Loucy (cell line): ENCODE measurements around the gene IL17B.

Experiments
- H2AFZ ChIP-seq: fragments of 200-600 bp; sonication (generic); 2 replicates; pipeline ENCODE4 v1.6.0; 2016; ENCODE audit warnings: antibody characterized with exemption, mild to moderate bottlenecking, low read length, moderate library complexity
- H3F3A ChIP-seq: fragments of 200-600 bp; 2 replicates; pipeline ENCODE4 v1.6.0; 2016; ENCODE audit warnings: antibody characterized with exemption, low read depth, mild to moderate bottlenecking
- H3K27me3 ChIP-seq: fragments of 200-600 bp; sonication (generic); 2 replicates; pipeline ENCODE4 v1.6.1; 2014; ENCODE audit warnings: low read length, mild to moderate bottlenecking; ENCODE audit not compliant: insufficient read depth, poor library complexity, severe bottlenecking
- H3K36me3 ChIP-seq: fragments of 200-600 bp; sonication (generic); 2 replicates; pipeline ENCODE4 v1.6.1; 2016; ENCODE audit warnings: low read length; ENCODE audit not compliant: insufficient read depth
- H3K4me1 ChIP-seq: fragments of 200-600 bp; sonication (generic); 2 replicates; pipeline ENCODE4 v1.5.1; 2014; ENCODE audit warnings: low read length, mild to moderate bottlenecking; ENCODE audit not compliant: insufficient read depth, poor library complexity, severe bottlenecking
- H3K4me2 ChIP-seq: fragments of 200-600 bp; sonication (generic); 2 replicates; pipeline ENCODE4 v1.6.0; 2014; ENCODE audit warnings: antibody characterized with exemption, low read length, low read depth, mild to moderate bottlenecking; ENCODE audit not compliant: poor library complexity, severe bottlenecking
- H3K4me3 ChIP-seq: fragments of 200-600 bp; sonication (generic); 2 replicates; pipeline ENCODE4 v1.5.1; 2014; ENCODE audit warnings: low read length, mild to moderate bottlenecking, mixed read lengths; ENCODE audit not compliant: poor library complexity, severe bottlenecking
- H3K79me2 ChIP-seq: fragments of 200-600 bp; sonication (generic); 2 replicates; pipeline ENCODE4 v1.6.1; 2014; ENCODE audit warnings: low read length; ENCODE audit not compliant: insufficient read depth
- H3K9ac ChIP-seq: fragments of 200-600 bp; sonication (generic); 2 replicates; pipeline ENCODE4 v1.6.0; 2014; ENCODE audit warnings: mild to moderate bottlenecking, low read depth, low read length, moderate library complexity; ENCODE audit not compliant: poor library complexity, severe bottlenecking
- H3K9me2 ChIP-seq: fragments of 200-600 bp; sonication (generic); replicated peaks from 2 replicates; pipeline ENCODE4 v1.6.1; 2016; ENCODE audit warnings: low read depth, low read length, mixed read lengths
- H3K9me3 ChIP-seq: fragments of 200-600 bp; sonication (generic); 2 replicates; pipeline ENCODE4 v1.6.1; 2014; ENCODE audit warnings: mild to moderate bottlenecking, antibody characterized with exemption, low read length, low read depth; ENCODE audit not compliant: insufficient read depth
- H4K20me1 ChIP-seq: fragments of 200-600 bp; sonication (generic); 2 replicates; pipeline ENCODE4 v1.6.0; 2014; ENCODE audit warnings: antibody characterized with exemption, low read length, mild to moderate bottlenecking; ENCODE audit not compliant: insufficient read depth, poor library complexity, severe bottlenecking
- EZH2phosphoT487 ChIP-seq: fragments of 200-600 bp; IDR thresholded peaks from 2 replicates; pipeline ENCODE4 v1.6.1; 2018; ENCODE audit warnings: antibody characterized with exemption, mild to moderate bottlenecking, moderate library complexity, borderline replicate concordance
- TF ChIP-seq, protein P1 (sequence below): fragments of 200-600 bp; sonication (generic); conservative IDR thresholded peaks from 2 replicates; pipeline ENCODE4 v1.5.1; 2014; ENCODE audit warnings: mild to moderate bottlenecking, antibody characterized with exemption, low read length

The IL17B gene

DNA sequence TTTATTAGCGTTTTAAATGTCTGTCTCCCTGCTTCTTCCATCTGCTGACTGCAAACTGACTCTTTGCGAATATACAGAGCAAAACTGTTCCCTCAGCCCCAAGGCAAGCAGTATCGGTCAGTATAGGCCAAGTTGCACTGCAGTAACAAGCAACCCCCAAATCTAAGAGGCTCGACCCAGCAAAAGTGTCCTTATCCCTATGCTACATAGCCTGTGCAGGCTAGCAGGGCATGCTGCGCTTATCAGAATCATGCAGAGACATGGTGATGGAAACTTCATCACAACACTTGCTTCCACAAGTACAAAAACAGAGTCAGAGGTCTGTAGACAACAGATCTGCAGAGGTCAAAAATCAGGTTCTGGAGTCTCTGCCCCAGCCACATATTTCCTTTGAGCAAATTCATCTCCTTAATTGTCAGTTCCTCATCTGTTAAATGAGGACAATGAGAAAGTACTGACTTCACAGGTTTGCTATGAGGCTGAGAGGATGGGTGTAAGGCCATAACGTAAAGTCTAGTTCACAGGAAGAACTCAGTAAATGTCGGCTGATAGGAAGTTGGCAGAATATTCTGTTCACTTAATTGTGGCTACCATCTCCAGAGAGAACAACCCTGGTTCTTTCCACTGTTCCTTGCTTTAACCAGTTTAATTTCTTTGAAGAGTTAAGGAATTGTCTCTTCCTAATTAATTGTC lies 9.6 kb upstream of the IL17B start:
- H3K4me1 ChIP-seq, result no peaks in the 10 kb centered on the region
- no peak overlapping the region for H3K9ac ChIP-seq
- H3F3A ChIP-seq, result no peaks in the 10 kb centered on the region
- no peak for TF ChIP-seq EZH2phosphoT487
- TF ChIP-seq, protein P1, sequence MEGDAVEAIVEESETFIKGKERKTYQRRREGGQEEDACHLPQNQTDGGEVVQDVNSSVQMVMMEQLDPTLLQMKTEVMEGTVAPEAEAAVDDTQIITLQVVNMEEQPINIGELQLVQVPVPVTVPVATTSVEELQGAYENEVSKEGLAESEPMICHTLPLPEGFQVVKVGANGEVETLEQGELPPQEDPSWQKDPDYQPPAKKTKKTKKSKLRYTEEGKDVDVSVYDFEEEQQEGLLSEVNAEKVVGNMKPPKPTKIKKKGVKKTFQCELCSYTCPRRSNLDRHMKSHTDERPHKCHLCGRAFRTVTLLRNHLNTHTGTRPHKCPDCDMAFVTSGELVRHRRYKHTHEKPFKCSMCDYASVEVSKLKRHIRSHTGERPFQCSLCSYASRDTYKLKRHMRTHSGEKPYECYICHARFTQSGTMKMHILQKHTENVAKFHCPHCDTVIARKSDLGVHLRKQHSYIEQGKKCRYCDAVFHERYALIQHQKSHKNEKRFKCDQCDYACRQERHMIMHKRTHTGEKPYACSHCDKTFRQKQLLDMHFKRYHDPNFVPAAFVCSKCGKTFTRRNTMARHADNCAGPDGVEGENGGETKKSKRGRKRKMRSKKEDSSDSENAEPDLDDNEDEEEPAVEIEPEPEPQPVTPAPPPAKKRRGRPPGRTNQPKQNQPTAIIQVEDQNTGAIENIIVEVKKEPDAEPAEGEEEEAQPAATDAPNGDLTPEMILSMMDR, result no peak
- H3K9me3 ChIP-seq, result no peaks in the 10 kb centered on the region
- H2AFZ ChIP-seq, result no peak overlapping the region
- H3K79me2 ChIP-seq, result no peaks in the 10 kb centered on the region
- H3K4me2 ChIP-seq, result no peak overlapping the region
- no peaks in the 10 kb centered on the region for H3K27me3 ChIP-seq
- H3K4me3 ChIP-seq, result no peak overlapping the region
- H4K20me1 ChIP-seq, result no peaks in the 10 kb centered on the region
- no peaks in the 10 kb centered on the region for H3K9me2 ChIP-seq
- no peaks in the 10 kb centered on the region for H3K36me3 ChIP-seq

DNA sequence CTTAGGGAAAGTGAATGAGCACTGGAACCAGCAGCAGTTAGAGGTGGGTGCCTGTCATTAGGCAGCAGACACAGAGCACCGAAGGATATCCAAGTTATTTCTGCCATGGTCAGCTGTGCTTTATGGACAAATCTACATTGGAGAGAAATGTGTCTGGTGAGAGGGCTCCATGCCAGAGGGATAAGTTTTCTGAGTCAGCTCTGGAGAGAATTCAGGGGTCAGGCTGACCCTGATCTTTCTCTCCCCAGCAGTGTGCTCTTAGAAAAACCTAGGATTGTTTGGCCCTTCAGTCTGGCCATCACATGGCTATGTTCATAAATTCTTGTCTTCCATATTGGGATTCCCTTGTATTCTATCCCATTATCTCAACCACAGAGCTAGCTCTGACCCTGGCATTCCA lies 8.9 kb upstream of the IL17B start:
- Histone ChIP-seq H3F3A (no peaks in the 10 kb centered on the region), H3K9me3 (no peaks in the 10 kb centered on the region), H3K36me3 (no peaks in the 10 kb centered on the region), H3K4me3 (no peak overlapping the region), H3K4me2 (no peak overlapping the region), H3K79me2 (no peaks in the 10 kb centered on the region), H2AFZ (no peak overlapping the region), H4K20me1 (no peaks in the 10 kb centered on the region), H3K4me1 (no peaks in the 10 kb centered on the region), H3K27me3 (no peaks in the 10 kb centered on the region), H3K9me2 (no peaks in the 10 kb centered on the region), H3K9ac (no peak overlapping the region)
- TF ChIP-seq EZH2phosphoT487, result no peak
- TF ChIP-seq, protein P1, result no peak

DNA sequence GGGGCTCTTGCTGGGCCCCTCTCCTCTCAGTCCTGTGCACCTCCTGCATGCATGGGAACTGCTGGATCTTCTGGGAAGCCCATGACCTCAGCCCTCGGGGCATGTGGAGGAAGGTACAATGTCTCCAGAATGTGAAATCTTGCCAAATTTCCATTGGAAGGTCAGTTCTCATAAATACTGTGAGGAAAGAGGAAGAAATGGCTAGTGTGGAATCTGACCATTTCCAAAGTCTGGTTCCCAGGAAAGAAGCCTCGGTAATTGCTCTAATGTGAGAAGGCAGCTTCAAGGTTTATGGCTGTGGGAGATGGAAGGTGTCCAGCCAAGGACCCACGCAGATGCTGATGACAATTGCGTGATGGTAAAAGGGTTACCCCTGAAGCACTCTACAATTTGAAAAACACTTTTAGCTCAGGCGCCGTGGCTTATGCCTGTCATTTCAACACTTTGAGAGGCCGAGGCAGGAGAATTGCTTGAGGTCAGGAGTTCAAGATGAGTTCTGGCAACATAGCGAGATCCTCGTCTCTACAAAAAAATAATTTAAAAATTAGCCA lies 8.1 kb upstream of the IL17B start:
- H3K9me2 ChIP-seq, result no peaks in the 10 kb centered on the region
- H4K20me1 ChIP-seq, result no peaks in the 10 kb centered on the region
- no peaks in the 10 kb centered on the region for H3K27me3 ChIP-seq
- no peaks in the 10 kb centered on the region for H3K4me1 ChIP-seq
- no peak overlapping the region for H3K9ac ChIP-seq
- no peak overlapping the region for H3K4me3 ChIP-seq
- no peak overlapping the region for H3K4me2 ChIP-seq
- no peaks in the 10 kb centered on the region for H3K9me3 ChIP-seq
- TF ChIP-seq EZH2phosphoT487, result no peak
- TF ChIP-seq, protein P1, result no peak
- H3K36me3 ChIP-seq, result no peaks in the 10 kb centered on the region
- no peaks in the 10 kb centered on the region for H3F3A ChIP-seq
- no peak overlapping the region for H2AFZ ChIP-seq
- no peaks in the 10 kb centered on the region for H3K79me2 ChIP-seq
